Right lobe of liver (tissue), 4 donors: ENCODE results near the gene MZF1.

Experiments
- POLR2A ChIP-seq: fragments of 450-650 bp; IDR thresholded peaks from one replicate; pipeline ENCODE4 v1.6.1; 2017; ENCODE audit warnings: antibody characterized with exemption, mild to moderate bottlenecking
- TF ChIP-seq, protein P1 (sequence below), 4 donors: fragments of 200-600 bp in 3 of 4; fragments of 450-650 bp in 1 of 4; IDR thresholded peaks; one replicate each; pipeline versions ENCODE4 v1.5.1 to v1.8.0; 2016 to 2022; ENCODE audit warnings: antibody characterized with exemption in 4 of 4, mild to moderate bottlenecking in 2 of 4
- donor health status: DM: no; HTN: no; CAD: no.
- donor health status: DM: no; HTN: no; CAD: no.
- donor health status: DM: no; HTN: yes; CAD: no.

GRCh38 chr19:58547323-58548312 lies 25.5 kb downstream of the MZF1 start:
- TF ChIP-seq, protein P1, sequence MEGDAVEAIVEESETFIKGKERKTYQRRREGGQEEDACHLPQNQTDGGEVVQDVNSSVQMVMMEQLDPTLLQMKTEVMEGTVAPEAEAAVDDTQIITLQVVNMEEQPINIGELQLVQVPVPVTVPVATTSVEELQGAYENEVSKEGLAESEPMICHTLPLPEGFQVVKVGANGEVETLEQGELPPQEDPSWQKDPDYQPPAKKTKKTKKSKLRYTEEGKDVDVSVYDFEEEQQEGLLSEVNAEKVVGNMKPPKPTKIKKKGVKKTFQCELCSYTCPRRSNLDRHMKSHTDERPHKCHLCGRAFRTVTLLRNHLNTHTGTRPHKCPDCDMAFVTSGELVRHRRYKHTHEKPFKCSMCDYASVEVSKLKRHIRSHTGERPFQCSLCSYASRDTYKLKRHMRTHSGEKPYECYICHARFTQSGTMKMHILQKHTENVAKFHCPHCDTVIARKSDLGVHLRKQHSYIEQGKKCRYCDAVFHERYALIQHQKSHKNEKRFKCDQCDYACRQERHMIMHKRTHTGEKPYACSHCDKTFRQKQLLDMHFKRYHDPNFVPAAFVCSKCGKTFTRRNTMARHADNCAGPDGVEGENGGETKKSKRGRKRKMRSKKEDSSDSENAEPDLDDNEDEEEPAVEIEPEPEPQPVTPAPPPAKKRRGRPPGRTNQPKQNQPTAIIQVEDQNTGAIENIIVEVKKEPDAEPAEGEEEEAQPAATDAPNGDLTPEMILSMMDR (IDR thresholded peaks at IDR 0.05) = no peak
- no peak for TF ChIP-seq POLR2A
